ENCODE measurements around the gene ERBB2.
A peak's percentile ranks its signal among the peaks of the same experiment; 100 is the strongest.
"Not testable (repeated sequence)": the region's sequence is repeated elsewhere in the genome, so short reads cannot be mapped to it uniquely, and the experiment has no call there.

ERBB2 gene

DNA sequence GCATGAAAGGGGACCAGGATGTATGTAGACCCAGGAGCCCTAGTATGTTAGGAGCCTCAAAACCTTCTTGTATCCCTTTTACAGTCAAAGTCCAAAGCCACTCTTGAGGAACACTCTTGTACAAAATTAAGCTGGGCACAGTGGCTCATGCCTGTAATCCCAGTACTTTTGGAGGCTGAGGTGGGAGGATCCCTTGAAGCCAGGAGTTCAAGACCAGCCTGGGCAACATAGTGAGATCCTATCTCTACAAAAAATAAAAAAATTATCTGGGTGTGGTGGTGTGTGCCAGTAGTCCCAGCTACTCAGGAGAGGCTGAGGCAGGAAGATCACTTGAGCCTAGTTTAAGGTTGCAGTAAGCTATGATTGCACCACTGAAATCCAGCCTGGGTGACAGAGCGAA, 26.1 kb downstream of the ERBB2 start:
- not testable (repeated sequence) for DNase-seq (ENCODE audit: low read depth in 2 of 2)

DNA sequence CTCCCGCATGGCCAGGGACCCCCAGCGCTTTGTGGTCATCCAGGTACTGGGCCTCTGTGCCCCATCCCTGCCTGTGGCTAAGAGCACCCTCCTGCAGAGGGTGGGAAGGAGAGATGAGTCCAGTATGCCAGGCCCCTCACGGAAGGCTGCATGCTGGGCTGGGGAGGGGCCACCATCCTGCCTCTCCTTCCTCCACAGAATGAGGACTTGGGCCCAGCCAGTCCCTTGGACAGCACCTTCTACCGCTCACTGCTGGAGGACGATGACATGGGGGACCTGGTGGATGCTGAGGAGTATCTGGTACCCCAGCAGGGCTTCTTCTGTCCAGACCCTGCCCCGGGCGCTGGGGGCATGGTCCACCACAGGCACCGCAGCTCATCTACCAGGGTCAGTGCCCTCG, 26.8 kb downstream of the ERBB2 start:
- DNase-seq (ENCODE audit: low read depth in 2 of 2), result no peak

DNA sequence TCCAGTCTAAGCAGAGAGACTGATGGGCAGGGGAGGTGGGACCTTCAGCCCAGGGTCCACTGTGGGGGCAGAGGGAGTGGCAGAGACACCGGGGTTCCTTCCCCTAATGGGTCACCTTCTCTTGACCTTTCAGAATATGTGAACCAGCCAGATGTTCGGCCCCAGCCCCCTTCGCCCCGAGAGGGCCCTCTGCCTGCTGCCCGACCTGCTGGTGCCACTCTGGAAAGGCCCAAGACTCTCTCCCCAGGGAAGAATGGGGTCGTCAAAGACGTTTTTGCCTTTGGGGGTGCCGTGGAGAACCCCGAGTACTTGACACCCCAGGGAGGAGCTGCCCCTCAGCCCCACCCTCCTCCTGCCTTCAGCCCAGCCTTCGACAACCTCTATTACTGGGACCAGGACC, 27.7 kb downstream of the ERBB2 start:
- no peak for DNase-seq (ENCODE audit: low read depth in 2 of 2)

DNA sequence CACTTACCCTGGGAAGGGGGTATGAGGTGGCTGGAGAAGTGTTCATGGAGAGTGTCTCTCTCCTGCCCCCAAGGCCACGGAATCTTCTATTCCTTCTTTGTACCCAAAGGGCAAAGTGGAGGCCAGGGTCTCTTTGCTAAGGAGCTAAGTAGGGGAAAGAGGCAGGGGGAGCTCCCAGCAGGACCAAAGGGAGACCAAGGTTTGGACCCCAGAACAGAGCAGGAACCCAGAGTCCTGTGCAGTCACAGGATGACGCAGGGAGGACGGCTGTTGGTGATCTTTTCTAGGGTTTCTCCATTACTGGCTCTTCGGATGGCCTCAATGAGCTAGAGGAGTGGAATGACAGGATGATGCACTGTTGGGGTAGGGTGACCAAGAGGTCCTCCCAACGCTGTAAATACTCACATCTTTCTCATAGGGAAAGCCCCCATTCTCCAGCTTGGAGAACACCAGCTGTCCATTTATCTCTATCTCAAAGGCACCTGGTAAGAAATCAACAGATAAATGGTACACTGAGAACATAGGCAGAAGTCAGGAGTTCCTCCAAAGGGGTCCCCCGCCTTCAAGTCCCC, 29.5 kb downstream of the ERBB2 start:
- DNase-seq (ENCODE audit: low read depth in 2 of 2), result no peak

DNA sequence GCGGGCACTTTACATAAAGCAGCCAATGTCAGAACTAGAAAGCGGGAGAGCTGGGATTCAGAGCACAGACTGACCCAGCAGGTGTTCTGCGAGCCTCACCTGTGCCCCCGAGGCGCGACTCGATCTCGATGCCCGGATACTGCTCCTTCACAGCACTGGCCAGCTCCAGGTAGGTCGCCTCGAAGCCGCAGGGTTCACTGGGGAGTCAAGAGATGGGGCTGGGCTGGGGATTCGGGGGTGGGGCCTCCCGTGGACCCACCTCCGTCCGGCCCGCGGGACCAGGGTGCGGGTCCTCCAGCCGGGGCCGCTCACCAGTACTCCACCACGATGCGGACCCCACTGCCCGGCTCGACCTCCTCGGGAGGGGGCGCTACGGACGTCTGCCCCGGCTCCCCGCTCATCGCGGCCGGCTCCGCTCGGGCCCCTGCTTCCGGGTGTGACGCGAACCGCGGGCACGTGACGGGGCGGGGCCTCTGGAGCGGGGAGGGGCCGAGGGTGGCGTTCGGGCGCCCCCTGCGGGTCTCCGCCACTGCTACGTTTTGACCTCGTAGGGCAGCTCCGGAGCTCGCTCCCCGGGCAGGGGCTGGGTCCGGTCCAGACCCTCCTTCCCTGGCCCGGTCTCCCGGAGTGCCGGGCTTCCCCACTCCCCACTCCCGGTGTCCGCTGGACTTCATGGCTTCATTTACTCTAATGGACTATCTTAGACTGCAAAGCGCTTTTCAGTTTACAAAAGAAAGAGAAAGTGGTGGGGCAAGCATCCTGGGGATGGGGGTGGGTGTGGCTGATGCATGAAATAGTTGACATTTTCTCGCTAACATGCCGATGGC, 30.4 kb downstream of the ERBB2 start, which contains the start of gene MIEN1:
MIEN1 (minus strand) TSS at position 438 of the 827 bp plus-strand sequence; CDS start at position 401, 37 bp downstream.
- peak; percentile 82 to 91 for DNase-seq (ENCODE audit: low read depth in 2 of 2)

DNA sequence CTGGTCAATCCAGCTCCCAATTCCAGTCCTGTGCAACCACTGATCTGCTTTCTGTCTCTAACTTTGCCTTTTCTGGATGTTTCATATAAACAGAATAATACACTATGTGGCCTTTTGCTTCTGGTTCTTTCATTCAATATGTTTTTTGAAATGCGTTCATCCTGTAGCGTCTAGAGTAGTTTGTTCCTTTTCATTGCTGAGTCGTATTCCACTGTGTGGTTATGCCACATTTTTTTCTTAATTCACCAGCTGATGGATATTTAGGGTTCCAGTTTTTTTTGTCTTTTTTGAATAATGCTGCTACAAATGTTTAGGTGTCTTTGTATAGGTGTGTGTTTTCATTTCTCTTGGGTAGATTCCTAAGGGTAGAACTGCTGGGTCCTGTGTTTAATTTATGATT, 32.7 kb downstream of the ERBB2 start:
- no peak for DNase-seq (ENCODE audit: low read depth in 2 of 2)

DNA sequence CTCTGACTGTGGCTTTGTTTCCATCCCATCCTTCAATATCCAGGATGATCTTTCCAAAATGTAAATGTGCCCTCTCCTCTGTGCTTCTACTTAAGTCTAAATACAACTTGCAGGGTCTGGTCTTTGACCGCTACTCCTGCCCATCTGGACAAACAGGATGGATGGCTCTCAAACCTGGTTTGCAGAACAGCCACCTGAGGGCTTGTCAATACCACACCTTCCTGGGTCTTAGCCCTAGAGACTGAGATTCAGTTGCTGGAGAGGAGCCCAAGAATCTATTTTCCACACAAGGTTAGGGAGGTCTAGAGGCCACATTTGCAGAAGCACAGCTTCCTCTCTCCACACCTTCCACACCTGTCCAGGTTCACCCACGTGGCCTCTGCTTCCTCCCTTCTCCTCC, 36.0 kb downstream of the ERBB2 start:
- no peak for DNase-seq (ENCODE audit: low read depth in 2 of 2)

DNA sequence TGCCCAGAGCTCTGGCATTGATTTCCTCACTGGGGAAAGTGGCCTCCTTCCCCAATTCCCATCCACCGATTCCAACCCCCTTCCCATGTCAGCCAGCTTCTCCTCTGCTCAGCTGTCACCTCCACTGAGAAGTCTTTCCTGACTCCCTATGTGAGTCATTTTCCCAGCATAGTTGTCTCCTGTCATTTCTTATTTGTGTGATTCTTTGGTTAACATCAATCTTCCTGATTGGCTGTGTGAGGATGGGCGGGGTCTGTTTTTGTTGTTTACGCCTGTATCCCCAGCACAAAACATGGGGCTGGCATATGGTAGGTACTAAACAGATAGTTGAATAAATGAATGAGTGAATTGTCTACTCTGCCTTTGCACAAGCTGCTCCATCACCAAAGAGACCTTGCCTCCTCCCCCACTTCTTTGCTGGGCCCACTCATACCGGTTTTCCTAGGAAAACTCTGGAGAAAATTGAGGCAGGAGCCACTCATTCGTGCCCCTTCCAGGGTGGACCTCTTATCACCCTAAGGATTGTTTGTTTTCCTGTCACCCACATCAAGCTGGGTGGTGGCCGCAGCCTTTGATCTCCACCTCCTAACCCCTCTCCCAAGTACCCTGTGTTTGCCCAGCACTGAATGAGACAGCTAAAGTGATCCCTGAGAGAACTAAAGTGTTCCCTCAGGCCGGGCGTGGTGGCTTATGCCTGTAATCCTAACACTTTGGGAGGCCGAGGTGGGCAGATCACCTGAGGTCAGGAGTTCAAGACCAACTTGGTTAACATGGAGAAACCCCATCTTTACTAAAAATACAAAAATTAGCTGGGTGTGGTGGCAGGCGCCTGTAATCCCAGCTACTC, 36.7 kb downstream of the ERBB2 start:
- DNase-seq (ENCODE audit: low read depth in 2 of 2), result no peak

DNA sequence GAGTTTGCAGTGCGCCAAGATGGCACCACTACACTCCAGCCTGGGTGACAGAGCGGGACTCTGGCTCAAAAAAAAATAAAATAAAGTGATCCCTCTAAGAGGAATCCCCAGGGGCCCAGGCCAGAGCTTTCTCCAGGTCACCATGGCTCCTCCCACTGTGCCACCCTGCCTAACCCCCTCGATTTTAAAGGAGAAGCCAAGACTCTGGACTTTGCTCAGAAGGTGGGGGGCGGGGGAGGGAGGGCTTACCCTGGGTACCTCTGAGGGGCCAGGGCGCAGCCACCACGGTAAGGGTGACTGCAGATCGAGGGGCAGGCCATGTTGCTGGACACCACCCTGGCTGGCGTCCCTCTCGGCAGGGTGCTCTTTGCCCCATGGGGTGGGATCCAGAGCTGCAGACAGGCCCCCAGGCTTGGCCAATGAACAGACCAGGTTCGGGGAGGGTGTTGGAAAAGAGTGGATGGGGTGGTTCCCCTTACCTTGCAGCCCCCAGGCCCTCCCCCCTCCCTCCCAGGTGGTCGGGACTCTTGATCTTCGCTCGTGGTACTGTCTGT, 37.4 kb downstream of the ERBB2 start:
- DNase-seq (ENCODE audit: low read depth in 2 of 2), result no peak

DNA sequence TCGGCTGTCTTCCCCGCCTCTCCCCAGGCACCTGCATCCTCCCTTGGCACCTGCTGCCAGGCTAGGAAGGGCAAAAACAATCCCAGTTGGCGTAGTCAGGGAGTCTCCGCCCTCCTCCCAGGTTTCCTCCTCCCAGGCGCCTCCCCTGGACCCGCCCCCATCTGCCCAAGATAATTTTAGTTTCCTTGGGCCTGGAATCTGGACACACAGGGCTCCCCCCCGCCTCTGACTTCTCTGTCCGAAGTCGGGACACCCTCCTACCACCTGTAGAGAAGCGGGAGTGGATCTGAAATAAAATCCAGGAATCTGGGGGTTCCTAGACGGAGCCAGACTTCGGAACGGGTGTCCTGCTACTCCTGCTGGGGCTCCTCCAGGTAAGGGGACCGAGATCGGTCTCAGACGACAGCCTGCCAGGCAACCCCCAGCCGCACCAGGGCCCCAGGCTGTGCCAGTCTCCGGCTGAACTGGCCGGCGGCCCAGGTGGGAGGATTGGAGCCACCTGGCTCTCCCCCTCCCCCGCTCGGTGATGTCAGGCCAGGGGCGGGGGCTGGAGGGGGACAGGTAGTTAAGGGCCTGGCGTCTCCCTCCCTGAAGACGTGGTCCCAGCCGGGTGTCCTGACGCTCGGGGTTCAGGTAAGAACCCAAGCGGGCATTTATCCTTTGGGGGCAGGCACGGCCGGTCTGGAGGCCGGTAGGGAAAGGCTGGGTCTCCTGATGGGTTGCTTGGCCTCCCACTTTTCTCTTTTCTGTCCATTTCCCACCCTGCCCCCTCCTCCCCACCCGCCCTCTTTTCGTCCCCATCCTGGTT, 38.1 kb downstream of the ERBB2 start, which contains the start of gene GRB7:
GRB7 (plus strand) TSS at position 179 of the 808 bp plus-strand sequence. CDS start 4,364 bp downstream, outside the sequence.
- no peak for DNase-seq (ENCODE audit: low read depth in 2 of 2)

DNA sequence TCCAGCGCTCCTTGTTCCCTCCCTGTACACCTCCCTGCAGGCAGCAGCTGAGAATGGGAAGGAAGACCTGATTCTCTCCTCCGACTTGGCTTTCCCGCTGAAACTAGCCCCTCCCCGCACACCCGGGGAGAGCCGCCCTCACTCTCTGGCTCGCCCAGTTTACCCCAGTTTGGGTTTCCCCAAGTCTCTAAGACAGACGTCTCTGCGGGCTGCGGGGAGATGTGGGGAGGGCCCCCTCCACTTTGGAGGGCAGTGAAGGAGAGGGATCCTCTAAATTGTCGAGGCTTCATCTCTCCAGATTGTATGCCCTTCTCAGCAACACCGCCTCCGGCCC, 38.7 kb downstream of the ERBB2 start:
- DNase-seq (ENCODE audit: low read depth in 2 of 2), result no peak

DNA sequence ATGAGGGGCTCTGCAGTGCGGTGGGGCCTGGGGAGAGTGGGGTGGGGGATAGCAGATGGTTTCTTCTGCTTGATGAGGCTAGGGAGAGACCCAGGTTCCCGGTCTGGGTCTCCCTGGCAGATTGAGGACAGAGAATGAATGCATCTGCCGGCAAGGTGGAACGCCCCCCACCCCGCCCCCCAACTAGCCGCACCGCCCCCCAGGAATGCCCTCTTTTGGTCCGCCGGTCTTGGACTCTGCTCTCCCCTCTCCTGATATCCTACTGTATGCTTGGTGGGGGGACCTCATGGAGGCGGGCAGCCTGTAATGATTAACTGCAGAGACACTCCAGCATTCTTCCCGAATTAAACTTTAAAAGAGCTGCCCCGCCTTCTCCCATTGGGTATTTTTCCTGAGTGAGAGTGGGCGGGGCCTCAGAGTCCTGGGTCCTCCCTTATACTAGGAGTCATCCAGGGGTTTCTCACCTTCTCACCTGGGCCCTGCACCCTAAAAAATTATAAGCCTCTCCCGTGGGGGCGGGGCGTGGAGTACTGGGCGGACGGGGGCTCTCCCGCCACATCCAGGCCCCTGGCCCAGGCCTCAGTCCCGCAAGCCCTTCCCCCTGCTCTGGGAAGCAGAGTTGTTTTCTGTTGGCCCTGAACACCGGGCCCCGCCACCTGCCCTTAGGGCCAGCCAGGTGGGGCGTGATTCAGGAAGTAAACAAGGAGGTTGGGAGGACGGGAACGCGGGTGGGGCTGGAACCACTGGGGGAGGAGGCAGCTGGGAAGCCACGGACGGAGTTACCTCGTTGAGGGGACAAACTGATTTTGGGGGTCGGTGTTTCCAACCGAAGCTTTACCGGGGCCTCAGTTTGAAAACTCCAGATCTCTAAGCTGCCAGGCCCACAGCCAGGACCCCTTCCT, 39.4 kb downstream of the ERBB2 start:
- DNase-seq (ENCODE audit: low read depth in 2 of 2), result no peak

DNA sequence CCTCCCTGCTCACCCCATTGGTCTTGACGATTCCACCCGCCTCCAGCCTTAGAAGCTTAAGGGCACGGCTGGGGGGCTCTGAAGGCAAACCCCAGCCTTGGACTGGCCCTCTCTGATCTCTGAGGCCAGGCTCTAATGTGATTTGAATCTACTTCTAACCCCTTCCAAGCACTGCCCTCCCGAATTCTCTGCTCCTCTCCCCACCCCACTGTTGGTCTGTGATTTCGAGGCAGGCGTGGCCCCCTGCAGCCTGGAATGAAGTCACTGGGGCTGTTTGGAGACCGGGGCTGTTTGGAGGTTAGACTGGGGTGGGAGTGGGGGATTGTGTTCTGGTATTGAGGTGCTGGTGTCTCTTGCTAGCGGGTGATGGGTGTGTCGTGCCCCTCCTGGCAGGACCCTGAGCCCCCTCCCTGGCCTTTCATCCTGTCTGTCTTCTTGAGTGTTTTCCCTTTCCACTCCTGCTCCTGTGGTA, 40.1 kb downstream of the ERBB2 start:
- DNase-seq (ENCODE audit: low read depth in 2 of 2), result no peak

DNA sequence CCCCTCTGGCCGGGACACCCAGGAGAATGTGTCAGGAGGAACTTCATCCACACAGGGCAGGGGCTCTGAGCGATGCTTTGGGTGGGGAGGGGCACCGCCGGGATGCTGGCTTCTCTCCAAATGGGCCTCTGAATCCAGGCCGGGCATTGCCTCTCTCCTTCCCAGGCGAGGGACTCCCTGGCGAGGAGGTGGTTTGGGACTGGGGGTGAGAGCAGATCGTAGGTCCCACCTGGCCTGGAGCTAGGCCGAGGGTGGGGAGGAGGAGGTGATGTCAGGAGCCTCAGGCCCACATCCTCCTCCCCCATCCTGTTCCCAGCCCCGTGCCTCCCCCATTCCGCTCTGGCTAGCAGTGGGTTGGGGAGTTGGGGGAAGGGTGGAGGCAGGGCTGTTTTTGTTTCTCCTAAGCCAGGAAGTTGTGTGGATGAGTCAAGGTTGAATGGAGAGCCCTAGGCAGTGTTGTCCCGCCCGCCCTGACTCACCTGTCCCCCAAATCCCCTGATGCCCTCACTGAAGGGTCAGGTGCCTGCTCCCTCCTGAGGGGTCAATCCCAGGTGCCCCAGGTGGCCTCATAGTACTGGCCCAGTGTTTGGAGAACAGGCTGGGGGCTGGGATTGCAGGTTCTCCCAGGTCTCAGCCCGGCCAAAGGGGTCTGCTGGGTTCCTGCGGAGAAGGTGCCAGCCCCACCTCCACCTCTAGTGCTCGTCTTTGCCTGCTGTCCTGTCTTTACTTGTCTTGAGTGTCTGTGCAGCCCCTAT, 40.7 kb downstream of the ERBB2 start:
- no peak for DNase-seq (ENCODE audit: low read depth in 2 of 2)

DNA sequence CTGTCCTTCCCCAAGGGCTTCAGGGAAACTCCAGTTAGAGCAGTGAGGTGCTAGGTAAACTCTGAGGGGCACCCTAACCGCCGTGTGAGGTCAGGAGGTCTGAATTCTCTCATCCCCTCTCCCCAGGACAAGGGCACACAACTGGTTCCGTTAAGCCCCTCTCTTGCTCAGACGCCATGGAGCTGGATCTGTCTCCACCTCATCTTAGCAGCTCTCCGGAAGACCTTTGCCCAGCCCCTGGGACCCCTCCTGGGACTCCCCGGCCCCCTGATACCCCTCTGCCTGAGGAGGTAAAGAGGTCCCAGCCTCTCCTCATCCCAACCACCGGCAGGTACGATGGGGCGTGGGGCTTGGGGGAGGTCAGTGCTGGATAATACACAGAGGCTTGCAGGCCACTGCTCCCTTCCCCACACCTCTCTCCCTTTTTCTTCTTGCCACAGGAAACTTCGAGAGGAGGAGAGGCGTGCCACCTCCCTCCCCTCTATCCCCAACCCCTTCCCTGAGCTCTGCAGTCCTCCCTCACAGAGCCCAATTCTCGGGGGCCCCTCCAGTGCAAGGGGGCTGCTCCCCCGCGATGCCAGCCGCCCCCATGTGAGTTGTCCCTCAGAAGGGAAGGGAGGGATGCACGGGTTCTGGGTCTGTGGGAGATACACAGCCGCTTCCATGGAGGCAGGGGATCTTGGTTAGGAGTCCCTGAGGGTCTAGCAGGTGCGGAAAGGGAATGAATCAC, 42.4 kb downstream of the ERBB2 start:
- DNase-seq (ENCODE audit: low read depth in 2 of 2), result no peak

DNA sequence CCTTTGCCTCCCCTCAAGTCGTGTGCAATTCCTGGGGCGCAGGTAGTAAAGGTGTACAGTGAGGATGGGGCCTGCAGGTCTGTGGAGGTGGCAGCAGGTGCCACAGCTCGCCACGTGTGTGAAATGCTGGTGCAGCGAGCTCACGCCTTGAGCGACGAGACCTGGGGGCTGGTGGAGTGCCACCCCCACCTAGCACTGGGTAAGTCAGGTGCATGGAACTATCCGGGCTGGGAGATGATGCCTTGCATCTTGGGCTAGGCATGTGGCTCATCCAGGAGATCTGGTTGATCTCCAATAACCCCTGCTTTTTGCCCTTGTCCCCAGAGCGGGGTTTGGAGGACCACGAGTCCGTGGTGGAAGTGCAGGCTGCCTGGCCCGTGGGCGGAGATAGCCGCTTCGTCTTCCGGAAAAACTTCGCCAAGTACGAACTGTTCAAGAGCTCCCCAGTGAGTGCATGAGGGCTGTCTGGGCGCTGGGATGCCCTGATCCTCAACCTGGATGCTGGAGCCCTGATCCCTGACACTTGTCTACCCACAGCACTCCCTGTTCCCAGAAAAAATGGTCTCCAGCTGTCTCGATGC, 43.1 kb downstream of the ERBB2 start:
- DNase-seq (ENCODE audit: low read depth in 2 of 2), result no peak

DNA sequence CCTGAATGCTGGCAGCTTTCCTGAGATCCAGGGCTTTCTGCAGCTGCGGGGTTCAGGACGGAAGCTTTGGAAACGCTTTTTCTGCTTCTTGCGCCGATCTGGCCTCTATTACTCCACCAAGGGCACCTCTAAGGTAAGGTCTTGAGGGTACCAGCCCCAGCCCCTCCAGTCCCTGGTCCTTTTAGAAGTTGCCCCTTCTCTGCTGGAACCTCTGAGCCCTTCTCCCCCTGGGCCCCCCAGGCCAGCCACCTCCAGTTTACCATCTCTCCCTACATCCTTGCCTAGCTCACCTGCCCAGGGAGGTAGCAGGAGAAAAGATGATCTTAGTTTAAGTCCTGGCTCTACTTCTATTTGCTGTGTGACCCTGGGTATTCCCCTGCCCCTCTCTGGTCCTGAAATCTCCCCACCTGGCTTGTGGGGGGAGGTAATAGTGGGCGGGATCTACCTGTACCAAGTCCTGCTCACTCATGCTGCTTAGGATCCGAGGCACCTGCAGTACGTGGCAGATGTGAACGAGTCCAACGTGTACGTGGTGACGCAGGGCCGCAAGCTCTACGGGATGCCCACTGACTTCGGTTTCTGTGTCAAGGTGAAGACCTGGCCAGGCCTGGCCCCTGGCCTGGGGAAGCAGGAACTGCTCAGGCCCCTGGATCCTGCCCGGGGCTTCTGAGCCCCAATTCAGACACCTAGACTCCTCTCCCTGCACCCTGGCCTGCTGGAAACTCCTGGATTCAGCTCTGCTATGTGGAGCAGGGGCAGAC, 44.4 kb downstream of the ERBB2 start:
- DNase-seq (ENCODE audit: low read depth in 2 of 2), result no peak

DNA sequence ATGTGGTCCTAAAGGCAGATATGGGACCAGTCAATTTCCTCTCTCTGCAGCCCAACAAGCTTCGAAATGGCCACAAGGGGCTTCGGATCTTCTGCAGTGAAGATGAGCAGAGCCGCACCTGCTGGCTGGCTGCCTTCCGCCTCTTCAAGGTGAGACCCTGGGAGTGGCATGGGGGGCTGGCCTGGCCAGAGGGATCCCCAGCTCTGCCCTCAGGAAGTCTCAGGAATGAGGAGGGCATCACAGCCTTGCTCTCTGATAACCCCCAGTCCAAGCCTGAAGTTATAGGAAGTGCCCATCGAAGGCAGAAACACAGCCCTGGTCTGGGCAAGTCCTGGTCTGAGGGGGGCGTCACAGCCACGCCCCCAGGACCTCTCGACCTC, 45.0 kb downstream of the ERBB2 start:
- DNase-seq (ENCODE audit: low read depth in 2 of 2), result no peak
